HEK293 (cell line): Measurements from ENCODE around the gene RRN3.
"Not testable (repeated sequence)": the region's sequence is repeated elsewhere in the genome, so short reads cannot be mapped to it uniquely, and the experiment has no call there.

Experiments
- ZNF621 ChIP-seq: fragments of 450-650 bp; formaldehyde crosslinking; IDR thresholded peaks from 2 replicates; pipeline ENCODE4 v1.5.1; 2017; ENCODE audit warnings: missing biosample characterization, missing genetic modification characterization
- TF ChIP-seq, protein P1 (sequence below): fragments of 450-650 bp; formaldehyde crosslinking; IDR thresholded peaks from 2 replicates; pipeline ENCODE4 v1.5.1; 2016; ENCODE audit warnings: missing biosample characterization, missing genetic modification characterization
- TF ChIP-seq, protein P2 (sequence below): fragments of 450-650 bp; formaldehyde crosslinking; IDR thresholded peaks from 2 replicates; pipeline ENCODE4 v1.5.1; 2016; ENCODE audit warnings: missing biosample characterization, missing genetic modification characterization

GRCh38 chr16:15100372-15100987 lies 6.4 kb upstream of the RRN3 start:
- TF ChIP-seq, protein P1, sequence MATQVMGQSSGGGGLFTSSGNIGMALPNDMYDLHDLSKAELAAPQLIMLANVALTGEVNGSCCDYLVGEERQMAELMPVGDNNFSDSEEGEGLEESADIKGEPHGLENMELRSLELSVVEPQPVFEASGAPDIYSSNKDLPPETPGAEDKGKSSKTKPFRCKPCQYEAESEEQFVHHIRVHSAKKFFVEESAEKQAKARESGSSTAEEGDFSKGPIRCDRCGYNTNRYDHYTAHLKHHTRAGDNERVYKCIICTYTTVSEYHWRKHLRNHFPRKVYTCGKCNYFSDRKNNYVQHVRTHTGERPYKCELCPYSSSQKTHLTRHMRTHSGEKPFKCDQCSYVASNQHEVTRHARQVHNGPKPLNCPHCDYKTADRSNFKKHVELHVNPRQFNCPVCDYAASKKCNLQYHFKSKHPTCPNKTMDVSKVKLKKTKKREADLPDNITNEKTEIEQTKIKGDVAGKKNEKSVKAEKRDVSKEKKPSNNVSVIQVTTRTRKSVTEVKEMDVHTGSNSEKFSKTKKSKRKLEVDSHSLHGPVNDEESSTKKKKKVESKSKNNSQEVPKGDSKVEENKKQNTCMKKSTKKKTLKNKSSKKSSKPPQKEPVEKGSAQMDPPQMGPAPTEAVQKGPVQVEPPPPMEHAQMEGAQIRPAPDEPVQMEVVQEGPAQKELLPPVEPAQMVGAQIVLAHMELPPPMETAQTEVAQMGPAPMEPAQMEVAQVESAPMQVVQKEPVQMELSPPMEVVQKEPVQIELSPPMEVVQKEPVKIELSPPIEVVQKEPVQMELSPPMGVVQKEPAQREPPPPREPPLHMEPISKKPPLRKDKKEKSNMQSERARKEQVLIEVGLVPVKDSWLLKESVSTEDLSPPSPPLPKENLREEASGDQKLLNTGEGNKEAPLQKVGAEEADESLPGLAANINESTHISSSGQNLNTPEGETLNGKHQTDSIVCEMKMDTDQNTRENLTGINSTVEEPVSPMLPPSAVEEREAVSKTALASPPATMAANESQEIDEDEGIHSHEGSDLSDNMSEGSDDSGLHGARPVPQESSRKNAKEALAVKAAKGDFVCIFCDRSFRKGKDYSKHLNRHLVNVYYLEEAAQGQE (tag by site-specific recombination): not testable (repeated sequence)
- TF ChIP-seq, protein P2, sequence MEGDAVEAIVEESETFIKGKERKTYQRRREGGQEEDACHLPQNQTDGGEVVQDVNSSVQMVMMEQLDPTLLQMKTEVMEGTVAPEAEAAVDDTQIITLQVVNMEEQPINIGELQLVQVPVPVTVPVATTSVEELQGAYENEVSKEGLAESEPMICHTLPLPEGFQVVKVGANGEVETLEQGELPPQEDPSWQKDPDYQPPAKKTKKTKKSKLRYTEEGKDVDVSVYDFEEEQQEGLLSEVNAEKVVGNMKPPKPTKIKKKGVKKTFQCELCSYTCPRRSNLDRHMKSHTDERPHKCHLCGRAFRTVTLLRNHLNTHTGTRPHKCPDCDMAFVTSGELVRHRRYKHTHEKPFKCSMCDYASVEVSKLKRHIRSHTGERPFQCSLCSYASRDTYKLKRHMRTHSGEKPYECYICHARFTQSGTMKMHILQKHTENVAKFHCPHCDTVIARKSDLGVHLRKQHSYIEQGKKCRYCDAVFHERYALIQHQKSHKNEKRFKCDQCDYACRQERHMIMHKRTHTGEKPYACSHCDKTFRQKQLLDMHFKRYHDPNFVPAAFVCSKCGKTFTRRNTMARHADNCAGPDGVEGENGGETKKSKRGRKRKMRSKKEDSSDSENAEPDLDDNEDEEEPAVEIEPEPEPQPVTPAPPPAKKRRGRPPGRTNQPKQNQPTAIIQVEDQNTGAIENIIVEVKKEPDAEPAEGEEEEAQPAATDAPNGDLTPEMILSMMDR (tag by site-specific recombination): not testable (repeated sequence)
- not testable (repeated sequence) for TF ChIP-seq ZNF621 (tag by site-specific recombination)
